CD4-positive, alpha-beta T cell (primary cell): ENCODE measurements around the gene TP53I11. TPM values are rescaled to one million over a fixed set of nuclear protein-coding genes. Genes with fewer than 3 reads are reported as not detected.

ENCODE experiments used
- ATAC-seq: fragments of 200-7000 bp; cut with Tn5 transposase; one replicate; pipeline ENCODE4 v1.10.0; 2022; ENCODE audit warnings: mild to moderate bottlenecking; ENCODE audit not compliant: poor library complexity
- CTCF ChIA-PET: fragments of 350-600 bp; sonication (Branson Sonifier 250); formaldehyde crosslinking; loops from one replicate; lab custom pipeline; 2021; ENCODE audit warnings: antibody characterized with exemption, inconsistent platforms; lab: Charles Lee
- POLR2A ChIA-PET: fragments of 350-600 bp; sonication (Branson Sonifier 250); formaldehyde crosslinking; loops from one replicate; lab custom pipeline; 2021; ENCODE audit warnings: antibody characterized with exemption, inconsistent platforms; lab: Charles Lee
- DNase-seq, 14 experiments: peaks; one replicate each; pipeline ENCODE4 v3.0.0-alpha.2; 2013 to 2020; ENCODE audit warnings: mixed read lengths in 2 of 14
- H3K27ac ChIP-seq, 2 donors: one replicate each; pipeline versions ENCODE4 v1.5.1 to v1.7.0; 2013; ENCODE audit warnings: low read length in 2 of 2, low read depth in 1 of 2, mild to moderate bottlenecking in 1 of 2
- H3K27me3 ChIP-seq, 2 experiments: 1 replicate in 1 of 2; 2 replicates in 1 of 2; pipeline versions ENCODE4 v1.6.1 to v1.7.0; 2013; ENCODE audit warnings: low read length in 2 of 2, control low read depth in 1 of 2, mild to moderate bottlenecking in 1 of 2, moderate library complexity in 1 of 2; ENCODE audit not compliant: insufficient read depth in 2 of 2, control insufficient read depth in 1 of 2
- H3K36me3 ChIP-seq: one replicate; pipeline ENCODE4 v1.6.1; 2013; ENCODE audit warnings: low read length, control low read depth; ENCODE audit not compliant: insufficient read depth
- H3K4me1 ChIP-seq: one replicate; pipeline ENCODE4 v1.6.1; 2013; ENCODE audit warnings: low read length, control low read depth; ENCODE audit not compliant: insufficient read depth
- H3K4me3 ChIP-seq: one replicate; pipeline ENCODE4 v1.5.1; 2013; ENCODE audit warnings: mild to moderate bottlenecking, low read length, moderate library complexity
- H3K9me3 ChIP-seq, 2 experiments: 1 replicate in 1 of 2; 2 replicates in 1 of 2; pipeline versions ENCODE4 v1.6.1 to v1.7.0; 2013; ENCODE audit warnings: low read length in 2 of 2, mild to moderate bottlenecking in 2 of 2, control low read depth in 1 of 2, moderate library complexity in 1 of 2; ENCODE audit not compliant: control insufficient read depth in 1 of 2, insufficient read depth in 1 of 2
- H3K27ac Mint-ChIP-seq: one replicate; pipeline ENCODE4 v1.8.0; 2020; ENCODE audit warnings: mixed read lengths
- H3K27me3 Mint-ChIP-seq: one replicate; pipeline ENCODE4 v1.8.0; 2021; ENCODE audit warnings: mixed read lengths
- H3K36me3 Mint-ChIP-seq: one replicate; pipeline ENCODE4 v1.8.0; 2021; ENCODE audit warnings: low read depth, mixed read lengths
- H3K4me1 Mint-ChIP-seq: one replicate; pipeline ENCODE4 v1.8.0; 2021; ENCODE audit warnings: low read depth, mixed read lengths
- H3K4me3 Mint-ChIP-seq: one replicate; pipeline ENCODE4 v1.8.0; 2020; ENCODE audit warnings: mild to moderate bottlenecking, mixed read lengths
- H3K9me3 Mint-ChIP-seq: one replicate; pipeline ENCODE4 v1.8.0; 2020; ENCODE audit warnings: mixed read lengths
- intact Hi-C, 2 experiments: fragments of 100-400 bp; cut with DNase I in 1 of 2; cut with micrococcal nuclease in 1 of 2; formaldehyde crosslinking; loops; one replicate each; pipeline versions ENCODE4 v1.15.1 to v1.9.0; 2023 to 2025; cut with DNase I, micrococcal nuclease
- total RNA-seq, 174 experiments: library from RNA in 2 of 174; stranded (reverse) in 2 of 174; gene quantifications; one replicate each; pipeline ENCODE4 v1.2.3 and lab custom pipeline; 2021 to 2026
- TF ChIP-seq, protein P1 (sequence below): fragments of 200-600 bp; IDR thresholded peaks from one replicate; pipeline ENCODE4 v1.8.0; 2022; ENCODE audit warnings: antibody characterized with exemption, mild to moderate bottlenecking

The TP53I11 gene
- total RNA-seq, 2 experiments from 2014 or later: 3.5 to 4.6 TPM

DNA sequence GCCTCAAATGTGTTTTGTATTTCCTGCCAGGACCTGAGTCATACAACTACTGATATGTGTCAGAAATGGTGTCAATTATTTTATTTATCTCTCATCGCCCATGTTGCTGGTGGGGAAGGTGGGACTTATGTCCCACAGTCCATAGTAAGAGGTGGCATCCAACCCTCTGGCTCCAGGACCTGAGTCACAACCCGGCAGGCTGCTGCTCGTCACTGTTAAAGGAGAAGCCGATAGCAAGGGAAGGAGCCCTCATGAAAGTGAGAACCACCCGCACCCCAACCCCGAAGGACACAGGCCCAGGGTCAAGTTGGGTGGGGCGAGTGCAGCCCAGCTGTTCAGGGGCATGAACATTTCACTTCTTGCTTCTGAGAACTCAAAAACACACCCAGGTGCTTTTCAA lies 33.1 kb upstream of the TP53I11 start:
- ATAC-seq (no peak), DNase-seq (peak in 1 of 14 experiments; percentile 14)
- no peaks in the 10 kb centered on the region for H3K27me3 ChIP-seq
- no peaks in the 10 kb centered on the region for H3K4me1 Mint-ChIP-seq
- TF ChIP-seq, protein P1, sequence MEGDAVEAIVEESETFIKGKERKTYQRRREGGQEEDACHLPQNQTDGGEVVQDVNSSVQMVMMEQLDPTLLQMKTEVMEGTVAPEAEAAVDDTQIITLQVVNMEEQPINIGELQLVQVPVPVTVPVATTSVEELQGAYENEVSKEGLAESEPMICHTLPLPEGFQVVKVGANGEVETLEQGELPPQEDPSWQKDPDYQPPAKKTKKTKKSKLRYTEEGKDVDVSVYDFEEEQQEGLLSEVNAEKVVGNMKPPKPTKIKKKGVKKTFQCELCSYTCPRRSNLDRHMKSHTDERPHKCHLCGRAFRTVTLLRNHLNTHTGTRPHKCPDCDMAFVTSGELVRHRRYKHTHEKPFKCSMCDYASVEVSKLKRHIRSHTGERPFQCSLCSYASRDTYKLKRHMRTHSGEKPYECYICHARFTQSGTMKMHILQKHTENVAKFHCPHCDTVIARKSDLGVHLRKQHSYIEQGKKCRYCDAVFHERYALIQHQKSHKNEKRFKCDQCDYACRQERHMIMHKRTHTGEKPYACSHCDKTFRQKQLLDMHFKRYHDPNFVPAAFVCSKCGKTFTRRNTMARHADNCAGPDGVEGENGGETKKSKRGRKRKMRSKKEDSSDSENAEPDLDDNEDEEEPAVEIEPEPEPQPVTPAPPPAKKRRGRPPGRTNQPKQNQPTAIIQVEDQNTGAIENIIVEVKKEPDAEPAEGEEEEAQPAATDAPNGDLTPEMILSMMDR: no peak
- no peaks in the 10 kb centered on the region for H3K36me3 ChIP-seq
- no peak overlapping the region for H3K4me3 ChIP-seq
- H3K9me3 Mint-ChIP-seq: no peaks in the 10 kb centered on the region
- H3K4me3 Mint-ChIP-seq: no peak overlapping the region
- H3K27ac ChIP-seq: no peak overlapping the region
- H3K4me1 ChIP-seq: peaks cover 26% of the 10 kb centered on the region
- no peaks in the 10 kb centered on the region for H3K36me3 Mint-ChIP-seq
- no peaks in the 10 kb centered on the region for H3K27me3 Mint-ChIP-seq
- no peak overlapping the region for H3K27ac Mint-ChIP-seq
- ChIA-PET CTCF (no interaction called here), POLR2A (no interaction called here)
- intact Hi-C loops: no loop called here
- H3K9me3 ChIP-seq: no peaks in the 10 kb centered on the region

DNA sequence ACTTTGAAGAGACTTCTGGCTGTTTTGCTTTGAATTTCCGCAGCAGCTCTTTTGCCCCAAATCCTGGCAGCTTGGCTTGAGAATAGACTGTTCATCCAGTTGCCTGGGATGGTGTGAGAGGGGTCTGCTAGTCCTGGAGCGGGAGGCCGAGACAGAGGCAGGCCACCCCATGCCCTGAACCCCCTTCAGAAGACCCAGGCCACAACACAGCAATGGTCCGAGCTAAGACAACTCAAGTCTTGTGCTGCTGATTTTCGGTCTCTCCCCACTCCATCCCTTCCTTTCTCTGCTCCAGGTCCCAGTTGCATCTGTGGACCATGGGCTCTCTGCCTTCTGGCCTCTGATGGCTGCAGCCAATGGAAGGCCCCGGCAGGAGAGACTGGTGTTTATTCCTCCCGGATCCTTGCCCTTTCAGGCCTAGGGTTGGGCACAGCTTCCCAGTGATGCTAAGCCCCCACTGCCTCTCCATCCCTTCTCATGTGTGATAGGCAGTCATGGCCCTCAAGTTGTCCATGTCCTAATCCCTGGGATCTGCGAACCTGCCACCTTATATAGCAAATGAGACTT lies 31.9 kb upstream of the TP53I11 start:
- DNase-seq (no peak), ATAC-seq (no peak)
- Mint-ChIP-seq H3K36me3 (no peaks in the 10 kb centered on the region), H3K9me3 (no peaks in the 10 kb centered on the region), H3K4me1 (no peaks in the 10 kb centered on the region), H3K4me3 (no peak overlapping the region), H3K27me3 (no peaks in the 10 kb centered on the region), H3K27ac (no peak overlapping the region)
- H3K4me1 ChIP-seq: peaks cover 38% of the 10 kb centered on the region
- H3K27me3 ChIP-seq: no peaks in the 10 kb centered on the region
- ChIA-PET CTCF (no interaction called here), POLR2A (no interaction called here)
- TF ChIP-seq, protein P1: no peak
- H3K9me3 ChIP-seq: no peaks in the 10 kb centered on the region
- no peak overlapping the region for H3K4me3 ChIP-seq
- intact Hi-C loops: no loop called here
- no peaks in the 10 kb centered on the region for H3K36me3 ChIP-seq
- no peak overlapping the region for H3K27ac ChIP-seq

DNA sequence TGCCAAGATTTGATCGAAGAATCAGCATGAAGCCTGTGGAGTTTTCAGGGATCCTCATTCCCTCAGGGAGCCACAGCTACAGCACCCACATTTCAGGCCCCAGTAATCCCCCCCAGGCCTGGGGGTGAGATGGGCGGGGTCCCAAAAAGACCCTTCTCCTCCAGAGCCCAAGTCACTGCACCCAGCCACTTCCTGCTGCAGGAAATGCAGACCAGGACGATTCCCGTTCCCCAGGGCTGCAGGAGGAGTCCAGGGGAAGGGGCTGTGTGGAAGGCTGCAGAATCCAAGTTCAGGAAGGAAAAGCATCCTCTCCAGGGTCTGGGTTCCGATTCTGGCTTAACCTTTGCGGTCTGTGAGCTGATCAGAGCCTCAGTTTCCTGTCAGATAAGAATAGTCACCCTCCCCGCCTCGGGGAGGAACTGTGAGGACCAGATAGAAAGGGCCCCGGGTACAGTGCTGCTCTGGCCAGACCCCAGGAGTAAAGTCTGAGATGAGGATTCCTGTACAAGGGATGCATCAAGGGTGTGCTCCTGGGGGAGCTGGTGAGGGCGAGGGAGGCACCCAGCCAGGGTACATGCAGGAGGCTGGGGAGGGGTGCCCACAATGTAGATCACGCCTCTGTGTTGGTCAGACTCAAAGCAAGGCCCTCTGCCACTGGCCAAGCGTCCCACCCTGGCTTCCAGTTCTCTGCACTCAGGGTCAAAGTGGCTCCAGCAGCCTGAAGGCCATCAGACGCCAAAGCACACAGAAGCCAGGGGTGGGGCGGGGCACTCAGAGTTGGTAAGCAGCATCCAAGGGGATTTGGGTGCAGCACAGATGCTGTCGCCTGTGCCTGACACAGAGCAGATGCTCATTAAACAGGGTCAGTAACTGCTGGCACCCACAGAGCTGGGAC lies 30.1 kb upstream of the TP53I11 start:
- no peak overlapping the region for H3K4me3 Mint-ChIP-seq
- H3K36me3 Mint-ChIP-seq: no peaks in the 10 kb centered on the region
- no peaks in the 10 kb centered on the region for H3K27me3 Mint-ChIP-seq
- ChIA-PET POLR2A (no interaction called here), CTCF (no interaction called here)
- no peaks in the 10 kb centered on the region for H3K36me3 ChIP-seq
- H3K27ac Mint-ChIP-seq: no peak overlapping the region
- no peaks in the 10 kb centered on the region for H3K4me1 Mint-ChIP-seq
- TF ChIP-seq, protein P1: no peak
- no peaks in the 10 kb centered on the region for H3K27me3 ChIP-seq
- H3K9me3 Mint-ChIP-seq: no peaks in the 10 kb centered on the region
- intact Hi-C loops: no loop called here
- ATAC-seq (no peak), DNase-seq (peak in 2 of 14 experiments; percentile 13 to 31)
- H3K4me3 ChIP-seq: no peak overlapping the region
- H3K27ac ChIP-seq: no peak overlapping the region
- peaks cover 43% of the 10 kb centered on the region for H3K4me1 ChIP-seq
- no peaks in the 10 kb centered on the region for H3K9me3 ChIP-seq
